Colon (tissue), 2 donors: Measurements from ENCODE around the gene AHI1.

ENCODE experiments used
- FAIRE-seq: peaks from 2 replicates; lab custom pipeline; 2012; peaks lifted over from hg19 to GRCh38; lab: Jason Lieb, UNC
- donor health status: control.
- donor health status: control.

Gene AHI1

GRCh38 chr6:135295085-135295484 lies 202.5 kb downstream of the AHI1 start:
- FAIRE-seq, result no peak

DNA sequence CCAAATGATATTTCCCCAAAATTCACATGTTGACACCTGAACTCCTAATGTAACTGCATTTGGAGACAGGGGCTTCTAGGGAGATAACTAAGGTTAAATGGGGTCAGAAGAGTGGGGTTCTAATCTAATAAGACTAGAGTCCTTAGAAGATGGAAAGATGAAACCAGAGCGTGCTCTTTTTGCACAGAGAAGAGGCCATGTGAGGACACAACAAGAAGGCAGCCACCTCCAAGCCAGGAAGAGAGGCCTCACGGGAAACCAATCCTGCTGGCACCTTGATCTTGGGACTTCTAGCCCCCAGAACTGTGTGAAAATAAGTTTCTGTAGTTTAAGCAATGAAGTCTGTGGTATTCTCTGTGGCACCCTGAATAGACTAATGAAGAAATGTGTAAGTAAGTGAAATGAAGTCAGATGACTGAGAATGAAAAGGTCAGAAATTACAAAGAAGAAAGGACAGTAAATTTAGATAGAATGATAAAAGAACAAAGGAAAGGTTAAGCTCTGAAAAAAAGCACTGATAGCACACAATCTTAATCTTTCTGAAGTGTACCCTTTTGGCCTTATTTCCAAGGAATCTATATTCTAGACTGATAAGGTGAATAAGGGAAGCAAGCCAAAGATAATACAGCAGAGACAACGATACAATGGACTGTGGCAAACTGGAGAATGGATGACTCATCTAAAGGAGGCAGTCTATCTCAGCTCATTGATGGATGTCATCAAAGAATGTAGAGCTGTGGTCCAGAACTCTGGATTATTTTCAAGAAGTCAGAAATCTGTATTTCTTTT lies 206.1 kb downstream of the AHI1 start:
- FAIRE-seq, result no peak

GRCh38 chr6:135289816-135290215 lies 207.7 kb downstream of the AHI1 start:
- FAIRE-seq, result no peak

GRCh38 chr6:135286962-135287538 lies 210.5 kb downstream of the AHI1 start:
- FAIRE-seq, result no peak

DNA sequence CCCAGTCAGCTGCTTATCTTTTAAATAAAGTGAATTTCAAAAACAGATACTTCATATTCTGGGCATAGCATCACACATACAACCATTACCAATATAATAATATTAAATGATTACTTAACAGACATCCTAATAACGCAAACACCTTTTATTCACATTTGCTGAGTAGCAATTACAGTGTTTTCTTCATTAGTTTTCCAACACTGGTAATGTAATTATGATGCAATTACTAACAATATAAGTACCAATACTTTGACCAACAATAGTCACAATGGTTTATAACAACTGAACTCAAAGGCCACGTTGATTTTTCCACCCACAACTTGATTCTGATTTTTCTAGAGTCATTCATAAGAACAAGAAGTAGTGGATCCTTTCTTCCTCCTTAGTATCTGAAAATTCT lies 212.4 kb downstream of the AHI1 start:
- FAIRE-seq, result no peak

DNA sequence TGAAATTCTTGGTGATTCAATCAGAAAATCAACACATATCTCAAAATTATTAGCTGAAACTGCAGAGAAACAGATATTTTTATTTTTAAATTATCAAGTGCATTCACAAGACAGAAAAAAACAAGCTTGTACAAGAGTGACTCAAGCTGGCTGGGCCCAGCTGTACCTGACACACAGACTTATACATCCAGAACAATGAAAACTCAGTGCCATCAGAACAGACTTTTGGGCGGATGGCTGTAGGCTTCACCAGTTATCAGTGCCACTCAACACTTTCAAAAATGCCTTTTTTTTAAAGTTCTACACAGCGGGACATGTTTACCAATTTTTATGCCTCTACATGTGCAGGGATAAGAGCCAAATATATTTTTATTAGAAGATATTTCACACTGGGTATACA lies 213.6 kb downstream of the AHI1 start:
- no peak for FAIRE-seq

GRCh38 chr6:135282395-135282794 lies 215.1 kb downstream of the AHI1 start:
- FAIRE-seq, result no peak

- no peak for FAIRE-seq
Measured at GRCh38 chr6:135281964-135282363, 215.6 kb downstream of the AHI1 start.

GRCh38 chr6:135281227-135281626 lies 216.3 kb downstream of the AHI1 start:
- no peak for FAIRE-seq

- no peak for FAIRE-seq
Measured at GRCh38 chr6:135280375-135281136, 217.0 kb downstream of the AHI1 start.

GRCh38 chr6:135277422-135277821 lies 220.1 kb downstream of the AHI1 start:
- no peak for FAIRE-seq

DNA sequence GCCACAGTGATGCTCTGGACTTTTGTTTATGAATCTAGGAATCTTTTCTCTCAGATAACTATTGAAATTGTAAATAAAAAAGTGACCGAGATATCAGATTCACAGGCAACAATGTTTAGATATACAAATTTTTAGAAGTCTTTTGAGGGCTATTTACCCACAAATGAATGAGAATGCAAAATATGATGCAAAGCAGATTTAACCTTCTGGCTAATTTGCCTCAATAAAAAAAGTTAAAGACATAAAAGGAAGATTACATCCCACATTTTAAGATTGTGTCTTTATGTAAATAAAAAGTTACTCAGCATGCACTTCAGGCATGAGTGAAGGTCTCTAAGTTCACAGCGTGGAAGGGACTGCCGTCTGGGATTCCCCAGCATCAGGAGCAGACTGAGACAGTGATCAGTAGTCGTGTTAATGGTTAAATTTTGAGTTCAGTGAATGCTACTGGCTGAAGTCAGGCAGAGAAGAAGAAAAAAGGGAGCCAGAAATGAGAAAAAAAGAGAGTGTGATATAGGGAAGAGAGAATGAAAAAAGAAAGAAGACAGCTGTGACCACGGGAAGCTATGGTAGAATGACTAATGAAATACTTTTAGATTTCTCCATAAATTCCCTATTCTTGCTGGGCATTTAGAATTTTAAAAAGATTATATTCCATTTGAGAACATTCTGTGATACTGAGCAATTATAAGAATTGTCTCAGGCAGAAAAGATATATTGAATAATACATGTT lies 222.8 kb downstream of the AHI1 start:
- FAIRE-seq, result no peak

GRCh38 chr6:135271626-135272025 lies 225.9 kb downstream of the AHI1 start:
- FAIRE-seq, result no peak

- FAIRE-seq, result no peak
Measured at GRCh38 chr6:135270676-135271536, 226.6 kb downstream of the AHI1 start.

DNA sequence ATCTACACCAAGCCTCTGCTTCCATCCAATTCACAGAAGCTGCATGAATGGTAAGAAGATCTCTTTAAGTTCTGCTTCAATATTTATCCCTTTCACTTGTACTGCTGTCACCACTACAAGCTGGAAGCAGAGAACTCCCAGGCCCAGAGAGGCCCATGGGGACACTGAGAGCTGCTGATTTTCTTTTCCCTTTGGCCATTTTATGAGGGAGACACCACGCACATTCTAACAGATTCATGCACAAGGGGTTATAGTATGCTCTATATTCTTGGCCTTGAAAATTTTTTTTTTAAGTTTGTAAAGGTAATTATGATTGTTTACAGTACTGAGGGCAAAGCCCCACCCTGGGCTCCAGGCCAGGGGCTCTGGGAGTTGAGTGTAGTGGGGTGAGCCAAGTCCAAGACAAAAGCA lies 228.1 kb downstream of the AHI1 start:
- FAIRE-seq, result no peak

DNA sequence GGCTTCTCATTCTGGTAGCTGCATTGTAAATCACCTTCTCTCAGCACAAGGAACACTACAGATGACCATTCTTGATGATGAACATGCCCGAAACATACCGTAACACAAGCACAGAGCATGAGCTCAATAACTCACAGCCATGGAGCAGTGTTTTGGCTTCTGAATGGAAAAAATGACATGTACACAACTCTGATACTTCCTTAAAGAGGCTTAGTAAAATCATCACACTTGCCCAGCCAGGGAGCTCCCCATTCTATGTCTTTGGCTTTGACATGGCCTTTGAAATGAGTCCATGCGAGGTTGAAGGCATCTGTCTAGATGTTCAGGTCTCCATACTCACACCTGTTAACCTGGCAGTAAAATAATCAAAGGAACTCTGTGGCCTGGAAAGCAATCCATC lies 228.8 kb downstream of the AHI1 start:
- FAIRE-seq, result no peak

- no peak for FAIRE-seq
Measured at GRCh38 chr6:135268263-135268662, 229.3 kb downstream of the AHI1 start.

DNA sequence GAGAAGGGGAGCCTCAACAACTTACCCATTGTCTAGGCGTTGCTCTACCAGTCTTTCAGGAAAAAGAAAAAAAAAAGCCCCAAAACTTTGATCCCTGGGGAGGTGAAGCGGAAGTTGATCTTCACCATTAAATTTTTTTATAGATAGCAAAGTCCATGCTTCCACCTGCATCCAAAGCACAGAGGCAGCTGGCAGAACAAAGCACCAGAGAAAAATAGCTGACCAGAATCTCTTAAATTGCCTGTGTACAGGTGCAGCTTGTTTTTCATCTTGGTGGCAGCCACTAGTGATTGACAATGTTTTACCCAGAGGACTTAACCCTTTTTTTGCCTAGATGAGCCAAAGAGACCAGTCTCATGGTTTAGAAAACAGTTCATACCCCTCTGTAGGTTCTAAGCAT lies 230.5 kb downstream of the AHI1 start:
- FAIRE-seq, result no peak

GRCh38 chr6:135266675-135267074 lies 230.9 kb downstream of the AHI1 start:
- FAIRE-seq, result no peak

- FAIRE-seq, result no peak
Measured at GRCh38 chr6:135265278-135265677, 232.3 kb downstream of the AHI1 start.

GRCh38 chr6:135261872-135262725 lies 235.4 kb downstream of the AHI1 start:
- no peak for FAIRE-seq
